LoVo (cell line): ENCODE results near the gene AP3S2.
"Not testable (repeated sequence)": the region's sequence is repeated elsewhere in the genome, so short reads cannot be mapped to it uniquely, and the experiment has no call there.

Experiments
- DNase-seq: peaks from one replicate; pipeline ENCODE4 v3.0.0-alpha.2; 2016; ENCODE audit warnings: low spot score

The AP3S2 gene

DNA sequence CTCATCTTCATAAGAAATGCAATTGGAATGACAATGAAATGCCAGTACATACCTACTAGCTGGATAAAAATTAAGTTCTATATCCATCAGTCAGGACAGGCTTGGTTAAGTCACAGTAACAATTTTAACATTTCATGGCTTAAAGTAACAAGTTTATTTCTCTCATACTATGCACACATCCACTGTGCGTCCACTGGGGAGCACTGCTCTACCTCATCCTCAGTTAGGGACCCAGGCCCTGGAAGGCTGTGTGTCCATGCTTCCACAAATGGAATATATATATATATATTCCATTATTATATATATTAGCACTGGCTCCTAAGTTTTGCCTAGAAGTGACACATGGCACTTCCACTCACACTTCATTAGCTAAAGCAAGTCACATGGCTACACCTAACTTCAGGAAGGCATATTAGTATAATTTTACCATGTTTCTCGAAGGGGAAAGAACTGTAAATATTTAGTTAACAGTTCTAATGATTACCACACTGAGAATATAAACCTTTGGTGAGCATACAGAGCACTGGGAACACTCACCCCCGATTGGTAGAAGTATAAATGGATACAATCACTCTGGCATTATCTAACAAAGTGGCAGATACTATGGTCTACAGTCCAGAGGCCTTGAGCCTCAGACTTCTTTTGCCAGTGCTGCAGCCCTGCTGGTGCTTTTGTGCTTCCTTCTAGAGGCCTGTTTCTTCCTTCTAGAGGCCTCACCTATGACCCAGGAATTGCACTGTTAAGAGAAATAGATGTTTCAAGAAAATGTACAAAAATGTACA lies 28.6 kb downstream of the AP3S2 start:
- no peak for DNase-seq

DNA sequence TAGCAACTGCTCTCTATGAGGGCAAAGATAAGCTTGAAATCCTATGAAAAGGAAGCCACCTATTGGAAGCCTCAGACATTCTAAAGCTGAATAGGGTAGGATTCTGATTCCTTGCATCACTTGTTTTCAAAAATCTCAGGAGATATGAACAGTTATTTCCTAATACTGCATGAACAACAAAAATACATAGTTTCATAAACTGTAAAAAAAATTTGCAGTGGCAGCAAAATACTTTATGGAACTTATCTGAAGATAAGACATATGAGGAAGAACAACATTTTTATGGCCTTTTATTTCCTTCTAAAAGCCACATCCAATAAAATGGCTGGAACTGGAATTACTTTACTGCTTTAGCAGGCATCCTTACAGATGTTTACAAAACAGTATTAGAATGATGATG lies 29.9 kb downstream of the AP3S2 start:
- no peak for DNase-seq

DNA sequence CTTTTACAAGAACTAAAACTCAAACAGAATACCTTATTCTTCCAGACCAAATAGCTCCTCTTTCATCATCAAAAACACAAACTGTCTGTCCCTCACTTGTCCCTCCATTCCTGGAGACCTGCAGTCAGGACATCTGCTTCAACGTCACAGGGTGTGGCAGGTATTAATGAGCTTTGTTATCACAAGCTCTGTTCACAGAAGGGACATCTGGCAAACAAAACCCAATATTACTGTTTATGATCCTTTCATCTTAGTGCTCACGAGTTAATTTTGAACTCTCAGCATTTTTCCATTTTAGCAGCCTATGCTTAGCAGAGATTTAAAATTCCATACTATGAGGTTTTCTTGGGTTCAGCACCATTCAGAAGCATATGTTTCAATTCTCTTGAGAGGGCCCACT lies 32.9 kb downstream of the AP3S2 start:
- DNase-seq, result no peak

- DNase-seq, result no peak
These were observed 33.4 kb downstream of the AP3S2 start for GRCh38 chr15:89860431-89860830.

- no peak for DNase-seq
These were observed 34.9 kb downstream of the AP3S2 start for GRCh38 chr15:89858661-89859458.

DNA sequence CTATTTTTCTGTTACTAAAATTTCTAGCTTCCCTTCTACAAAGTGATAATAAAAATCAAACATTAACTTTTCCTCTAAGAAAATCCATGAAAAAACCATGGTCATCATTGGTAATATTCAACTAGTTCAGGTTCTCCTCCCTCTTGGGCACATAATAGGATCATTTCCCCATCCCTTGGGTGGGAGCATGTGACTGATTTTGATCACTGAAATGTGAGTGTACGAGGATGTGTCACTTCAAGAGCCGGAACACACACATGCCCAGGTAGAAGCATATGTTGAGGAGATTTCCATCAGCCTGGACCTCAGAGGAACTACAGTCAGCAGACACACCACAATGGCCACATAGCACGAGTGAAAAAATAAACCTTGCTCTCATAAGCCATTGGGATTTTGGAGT lies 36.1 kb downstream of the AP3S2 start:
- no peak for DNase-seq

- DNase-seq, result no peak
These were observed 37.8 kb downstream of the AP3S2 start for GRCh38 chr15:89855948-89856347.

GRCh38 chr15:89854863-89855262 lies 38.9 kb downstream of the AP3S2 start:
- DNase-seq, result not testable (repeated sequence)

GRCh38 chr15:89852342-89852995 lies 41.3 kb downstream of the AP3S2 start:
- no peak for DNase-seq

DNA sequence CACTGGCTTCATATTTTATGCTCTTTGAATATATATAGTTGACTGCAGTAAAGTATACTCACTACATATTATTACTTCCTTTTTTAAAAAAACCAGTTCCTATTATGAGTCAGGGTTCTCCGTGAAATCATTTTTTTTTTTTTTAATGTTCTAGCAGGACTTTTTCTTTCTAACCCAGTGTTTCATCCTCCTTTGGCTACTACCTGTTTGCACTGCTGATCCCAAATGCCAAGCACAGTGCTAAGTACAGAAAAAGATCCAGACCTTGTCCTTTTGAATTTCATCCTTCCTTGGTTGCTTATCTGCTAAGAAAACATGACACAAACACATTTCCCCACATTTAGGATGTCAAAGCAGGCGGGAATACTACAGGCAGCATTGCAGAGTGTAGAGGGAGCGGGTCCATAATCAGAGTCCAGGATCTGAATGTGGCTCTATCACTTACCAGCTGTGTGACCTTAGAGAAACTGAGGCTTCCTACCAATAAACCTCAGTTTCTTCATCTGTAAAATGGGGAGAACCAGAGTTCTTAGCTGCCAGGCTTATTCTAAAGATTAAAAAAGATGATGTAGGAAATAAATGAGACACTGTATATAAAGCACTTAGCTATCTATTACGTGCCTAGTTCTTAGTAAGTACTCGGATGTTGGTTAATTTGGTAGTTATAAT lies 42.0 kb downstream of the AP3S2 start:
- DNase-seq, result no peak

GRCh38 chr15:89848970-89849292 lies 44.9 kb downstream of the AP3S2 start:
- DNase-seq, result no peak

GRCh38 chr15:89847101-89847500 lies 46.7 kb downstream of the AP3S2 start:
- DNase-seq, result no peak

GRCh38 chr15:89845305-89845893 lies 48.4 kb downstream of the AP3S2 start:
- DNase-seq, result peak; percentile 45

GRCh38 chr15:89841962-89842361 lies 51.8 kb downstream of the AP3S2 start:
- DNase-seq, result no peak

DNA sequence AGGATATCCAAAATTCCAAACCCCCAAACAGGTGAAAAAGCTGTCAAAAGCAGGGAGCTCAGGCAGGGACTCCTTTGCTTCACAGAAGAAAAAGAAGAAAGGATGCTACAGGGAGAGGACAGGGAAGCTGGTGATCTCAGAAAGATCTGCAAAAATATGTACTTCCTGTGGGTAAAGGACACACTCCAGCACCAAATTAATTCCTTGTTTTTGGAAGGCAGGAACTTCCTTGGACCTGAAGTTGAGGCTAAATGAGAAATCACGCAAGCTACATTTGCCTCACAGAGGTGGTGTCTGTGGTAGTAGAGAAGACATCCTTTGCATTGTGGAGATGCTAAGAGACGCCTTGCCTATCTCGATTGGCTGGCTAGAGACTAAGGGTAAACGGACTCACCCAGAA lies 52.5 kb downstream of the AP3S2 start:
- DNase-seq, result no peak

- no peak for DNase-seq
These were observed 54.5 kb downstream of the AP3S2 start for GRCh38 chr15:89839167-89839810.

DNA sequence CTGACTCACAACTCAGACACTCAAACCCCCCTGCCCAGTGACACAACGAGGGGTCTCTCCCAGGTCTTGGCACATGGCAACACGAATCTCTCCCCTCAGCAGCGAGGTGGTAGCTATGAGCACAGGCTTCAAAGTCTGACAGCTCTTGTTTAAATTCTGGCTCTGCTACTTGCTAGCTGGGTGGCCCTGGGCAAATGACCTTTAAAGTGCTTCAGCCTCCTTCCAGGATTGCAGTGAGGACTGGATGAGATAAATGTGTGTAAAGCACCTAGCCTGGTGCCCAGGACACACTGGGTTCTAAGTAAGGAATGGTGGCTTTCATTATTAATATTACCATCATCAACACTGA lies 56.0 kb downstream of the AP3S2 start:
- no peak for DNase-seq

DNA sequence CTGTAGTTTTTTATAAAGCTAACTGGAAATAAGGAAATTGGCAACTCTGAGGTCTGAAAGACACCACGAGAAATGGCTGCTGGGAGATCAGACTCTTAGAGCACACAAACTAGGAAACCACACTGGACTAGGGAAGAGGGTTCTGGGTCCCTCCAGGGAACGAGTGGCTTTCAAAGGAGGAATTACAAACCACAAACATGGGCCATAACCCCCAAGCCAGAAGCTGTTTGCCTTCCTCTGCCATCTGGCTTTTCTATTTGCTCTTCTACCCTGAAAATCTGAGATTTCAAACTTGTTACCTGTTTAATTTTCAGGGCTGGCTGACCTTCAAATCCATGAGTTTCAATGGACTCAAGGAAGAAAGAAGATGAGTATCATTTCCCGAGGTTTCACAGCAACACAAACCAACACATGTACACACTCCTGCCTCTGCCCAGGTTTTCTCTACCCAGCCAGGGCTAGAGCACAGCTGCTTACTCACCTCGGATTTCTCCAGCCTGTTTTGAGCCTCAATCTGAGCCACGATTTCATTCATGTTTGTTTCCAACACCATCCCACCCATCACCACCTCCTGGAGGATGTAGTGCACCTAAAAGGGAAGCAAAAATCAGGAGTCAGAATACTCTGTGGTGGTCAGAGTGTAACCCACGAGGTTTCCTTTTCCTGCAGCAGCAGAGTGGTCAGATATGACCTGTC lies 56.5 kb downstream of the AP3S2 start:
- DNase-seq, result no peak

DNA sequence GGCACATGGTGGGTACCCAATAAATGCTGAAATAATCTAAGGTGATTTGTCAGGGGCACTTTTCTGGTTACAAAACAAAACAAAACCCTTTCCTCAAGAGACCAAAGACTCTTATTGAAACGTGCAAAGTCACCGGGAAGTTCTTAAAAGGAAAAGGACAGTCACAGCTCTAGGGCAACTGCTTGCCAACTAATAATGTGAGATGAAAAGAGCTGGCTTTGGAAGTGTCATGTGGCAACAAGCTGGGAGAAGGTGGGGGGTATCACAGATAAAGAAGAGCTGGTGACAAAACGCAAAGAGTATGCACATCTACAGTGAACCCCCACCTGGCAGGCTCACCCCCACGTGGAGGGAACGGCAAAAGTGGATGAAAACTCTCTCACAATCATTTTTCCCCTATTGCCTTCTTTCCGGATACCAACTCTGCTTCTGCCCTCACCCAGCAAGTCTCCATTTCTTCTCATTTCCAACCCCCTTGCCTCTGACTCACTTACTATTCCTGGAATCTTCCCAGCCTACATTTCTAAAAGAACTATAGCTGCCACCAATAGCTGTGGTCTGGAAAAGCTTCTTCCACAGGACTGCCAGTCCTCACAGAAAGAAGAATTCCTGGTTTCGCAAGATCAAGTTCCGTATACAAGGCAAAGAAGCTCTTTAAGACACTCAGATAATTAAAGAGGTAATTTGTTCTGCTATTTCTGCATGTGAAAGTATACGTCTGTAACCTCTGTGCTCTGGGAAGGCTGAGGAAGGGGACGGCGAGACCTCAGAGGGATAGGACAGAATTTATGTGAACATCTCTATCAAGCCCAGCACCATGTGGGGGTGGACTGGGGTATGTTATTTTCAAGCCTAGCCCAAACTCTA lies 57.3 kb downstream of the AP3S2 start:
- no peak for DNase-seq

- DNase-seq, result no peak
These were observed 58.6 kb downstream of the AP3S2 start for GRCh38 chr15:89835176-89835564.
